Effector memory CD4-positive, alpha-beta T cell (primary cell): ENCODE results near the gene UBE2D2.
"Not testable (repeated sequence)": the region's sequence is repeated elsewhere in the genome, so short reads cannot be mapped to it uniquely, and the experiment has no call there.

ENCODE experiments used
- DNase-seq, 3 donors: peaks; one replicate each; pipeline ENCODE4 v3.0.0-alpha.2; 2020
- H3K27ac ChIP-seq: 2 replicates; pipeline ENCODE4 v1.7.0; 2013; ENCODE audit warnings: mild to moderate bottlenecking, low read length, moderate library complexity; ENCODE audit not compliant: insufficient read depth, poor library complexity, severe bottlenecking
- H3K27me3 ChIP-seq: replicated peaks from 2 replicates; pipeline ENCODE4 v1.7.0; 2013; ENCODE audit warnings: mild to moderate bottlenecking, low read length; ENCODE audit not compliant: insufficient read depth, control insufficient read depth, poor library complexity, severe bottlenecking
- H3K36me3 ChIP-seq: 2 replicates; pipeline ENCODE4 v1.7.0; 2013; ENCODE audit warnings: mild to moderate bottlenecking, low read length, moderate library complexity; ENCODE audit not compliant: control insufficient read depth, insufficient read depth
- H3K4me1 ChIP-seq: 2 replicates; pipeline ENCODE4 v1.7.0; 2013; ENCODE audit warnings: low read length, mild to moderate bottlenecking; ENCODE audit not compliant: control insufficient read depth, insufficient read depth, poor library complexity, severe bottlenecking
- H3K4me3 ChIP-seq: 2 replicates; pipeline ENCODE4 v1.7.0; 2013; ENCODE audit warnings: low read length, low read depth, mild to moderate bottlenecking; ENCODE audit not compliant: insufficient read depth, poor library complexity, severe bottlenecking
- H3K9me3 ChIP-seq: 2 replicates; pipeline ENCODE4 v1.7.0; 2013; ENCODE audit warnings: mild to moderate bottlenecking, low read length, moderate library complexity; ENCODE audit not compliant: control insufficient read depth
- total RNA-seq, 3 donors: gene quantifications; one replicate each; lab custom pipeline; 2026; lab: John Stamatoyannopoulos, UW

Gene UBE2D2
- total RNA-seq: 94.8 to 131 (median 99.9) reads per million in 3 donors

DNA sequence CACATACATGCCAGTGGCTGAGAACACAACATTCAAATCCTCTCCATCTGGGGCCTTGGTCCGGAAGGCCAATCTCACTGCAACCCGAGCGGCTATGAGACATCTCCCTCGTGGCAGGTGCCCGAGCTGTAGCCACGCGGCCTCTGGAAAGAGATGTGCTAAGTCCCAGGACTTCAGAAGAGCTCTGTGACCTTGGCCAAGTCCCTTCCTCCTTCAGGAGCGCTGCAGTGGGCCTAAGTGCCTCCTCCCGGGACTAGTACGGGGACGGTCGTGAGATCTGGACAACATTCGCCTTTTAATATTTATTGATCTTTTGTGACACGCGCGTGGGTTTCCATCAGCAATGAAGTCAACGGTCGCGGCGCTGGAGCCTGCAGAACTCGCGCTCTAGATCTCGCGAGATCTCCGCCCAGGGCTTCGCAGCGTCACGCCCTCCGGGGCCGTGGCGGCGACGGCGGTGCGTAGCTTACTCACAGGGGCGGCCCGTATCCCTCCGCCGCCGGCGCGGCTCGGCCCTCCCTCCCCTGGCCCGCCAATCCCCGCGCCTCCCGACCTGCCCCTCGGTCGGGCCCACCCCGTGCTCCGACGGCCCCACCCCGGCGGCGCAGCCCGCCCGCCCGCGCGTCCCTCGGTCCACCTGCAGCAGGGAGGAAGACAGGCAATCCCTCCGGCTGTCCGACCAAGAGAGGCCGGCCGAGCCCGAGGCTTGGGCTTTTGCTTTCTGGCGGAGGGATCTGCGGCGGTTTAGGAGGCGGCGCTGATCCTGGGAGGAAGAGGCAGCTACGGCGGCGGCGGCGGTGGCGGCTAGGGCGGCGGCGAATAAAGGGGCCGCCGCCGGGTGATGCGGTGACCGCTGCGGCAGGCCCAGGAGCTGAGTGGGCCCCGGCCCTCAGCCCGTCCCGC lies at the start of gene UBE2D2:
UBE2D2 (plus strand) TSS at position 588 of the 903 bp plus-strand sequence. CDS start 453 bp downstream, outside the sequence.
- peak within 1 kb of the TSS; percentile 91 for H3K27ac ChIP-seq

DNA sequence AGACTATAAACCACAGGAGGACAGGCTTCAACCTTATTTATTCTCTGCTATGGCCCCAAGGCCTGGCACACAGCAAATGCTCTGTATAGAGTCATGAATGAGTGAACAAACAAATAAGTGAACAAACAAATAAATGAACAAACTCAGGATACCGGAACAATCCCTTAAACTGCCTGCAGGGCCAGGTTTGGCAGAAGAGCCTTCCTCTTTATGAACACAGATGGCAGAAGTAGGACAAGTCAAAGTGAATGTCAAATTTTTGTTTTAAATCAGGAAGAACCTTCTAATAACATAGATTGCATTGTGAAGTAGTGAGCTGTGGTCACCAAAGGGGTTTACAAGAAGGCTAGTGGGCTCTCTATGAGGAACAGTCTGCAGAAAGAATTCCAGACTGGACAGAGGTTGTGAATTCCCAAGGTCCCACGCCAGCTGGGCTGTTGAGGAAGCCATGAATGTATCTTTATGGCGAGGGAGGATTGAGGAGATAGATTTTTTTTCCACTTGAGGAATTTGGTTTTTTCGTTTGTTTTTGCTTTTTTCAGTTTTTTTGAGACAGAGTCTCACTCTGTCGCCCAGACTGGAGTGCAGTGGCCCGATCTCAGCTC lies 48.3 kb upstream of the UBE2D2 start:
- Histone ChIP-seq H3K4me1 (peaks cover 5% of the 10 kb centered on the region), H3K36me3 (no peaks in the 10 kb centered on the region), H3K27ac (no peak overlapping the region), H3K4me3 (no peak overlapping the region), H3K9me3 (no peaks in the 10 kb centered on the region), H3K27me3 (no peaks in the 10 kb centered on the region)
- DNase-seq: no peak

More for the DNA sequence above, at the start of gene UBE2D2:
- Histone ChIP-seq H3K27me3 (no peaks in the 10 kb centered on the region), H3K36me3 (no peaks in the 10 kb centered on the region), H3K9me3 (no peaks in the 10 kb centered on the region), H3K4me3 (peak within 1 kb of the TSS; percentile 94), H3K4me1 (peaks cover 26% of the 10 kb centered on the region)
- DNase-seq: peak; percentile 94 to 96 (median 95)

DNA sequence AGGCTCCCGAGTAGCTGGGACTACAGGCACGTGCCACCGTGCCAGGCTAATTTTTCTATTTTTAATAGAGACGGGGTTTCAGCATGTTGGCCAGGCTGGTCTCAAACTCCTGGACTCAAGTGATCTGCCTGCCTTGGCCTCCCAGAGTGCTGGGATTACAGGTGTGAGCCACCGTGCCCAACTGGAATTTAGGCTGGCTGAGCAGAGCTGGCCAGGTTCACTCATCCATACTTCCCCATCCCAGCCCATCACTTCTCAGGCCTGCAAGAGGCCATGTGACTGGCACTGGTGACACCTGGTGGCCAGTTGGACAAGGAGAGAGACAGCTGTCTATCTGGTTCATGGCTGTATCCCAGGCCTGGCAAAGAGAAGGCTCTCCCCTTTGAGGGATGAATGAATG lies 47.7 kb upstream of the UBE2D2 start:
- H3K4me3 ChIP-seq, H3K9me3 ChIP-seq, H3K36me3 ChIP-seq, H3K27me3 ChIP-seq, H3K27ac ChIP-seq, H3K4me1 ChIP-seq: not testable (repeated sequence)
- DNase-seq: peak; percentile 56 to 71 (median 67)

DNA sequence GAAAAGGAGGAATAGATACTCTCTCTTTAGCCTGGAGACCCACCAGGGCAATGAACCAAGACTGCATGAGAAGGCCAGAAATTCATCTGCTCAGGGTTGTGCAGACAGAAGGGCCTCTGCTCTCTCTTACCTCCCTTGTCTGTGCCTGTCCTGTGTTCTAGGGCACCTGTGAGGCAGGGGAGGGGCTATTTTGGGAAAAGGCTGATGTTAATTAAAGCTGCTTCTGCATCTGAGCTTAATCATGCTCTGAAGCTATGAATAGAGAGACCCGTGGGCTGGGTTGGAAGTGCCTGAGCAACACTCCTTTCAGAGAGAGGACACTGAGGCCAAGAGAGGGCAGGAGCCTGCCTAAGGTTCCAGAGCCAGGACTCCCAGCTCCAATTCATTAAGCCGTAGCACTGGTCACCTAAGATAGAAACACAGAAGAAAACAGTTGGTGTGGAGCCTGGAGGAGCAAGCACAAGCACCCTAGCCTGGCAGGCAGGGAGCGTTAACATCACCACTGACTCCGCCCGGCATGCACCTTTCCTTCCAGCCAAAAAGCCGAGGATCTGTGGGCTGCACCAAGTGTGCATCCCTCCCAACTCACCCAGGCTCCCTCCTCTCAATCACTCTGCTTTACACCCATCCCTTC lies 47.2 kb upstream of the UBE2D2 start:
- Histone ChIP-seq H3K27ac (no peak overlapping the region), H3K4me3 (no peak overlapping the region), H3K4me1 (peaks cover 5% of the 10 kb centered on the region), H3K9me3 (no peaks in the 10 kb centered on the region), H3K27me3 (no peaks in the 10 kb centered on the region), H3K36me3 (no peaks in the 10 kb centered on the region)
- no peak for DNase-seq

DNA sequence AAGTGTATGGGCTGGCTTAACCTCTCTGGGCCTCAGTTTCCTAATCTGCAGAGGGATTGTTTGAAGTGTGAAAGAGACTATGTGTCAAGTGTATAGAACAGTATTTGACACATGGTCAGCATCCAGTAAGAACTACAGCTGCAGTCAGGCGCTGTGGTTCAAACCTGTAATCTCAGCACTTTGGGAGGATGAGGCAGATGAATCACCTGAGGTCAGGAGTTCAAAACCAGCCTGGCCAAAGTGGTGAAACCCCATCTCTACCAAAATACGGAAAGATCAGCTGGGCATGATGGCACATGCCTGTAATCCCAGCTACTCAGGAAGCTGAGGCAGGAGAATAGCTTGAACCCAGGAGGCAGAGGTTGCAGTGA lies 46.7 kb upstream of the UBE2D2 start:
- H3K27ac ChIP-seq: no peak overlapping the region
- H3K4me1 ChIP-seq: peaks cover 5% of the 10 kb centered on the region
- H3K9me3 ChIP-seq: no peaks in the 10 kb centered on the region
- no peak overlapping the region for H3K4me3 ChIP-seq
- no peaks in the 10 kb centered on the region for H3K36me3 ChIP-seq
- no peaks in the 10 kb centered on the region for H3K27me3 ChIP-seq
- DNase-seq: no peak

DNA sequence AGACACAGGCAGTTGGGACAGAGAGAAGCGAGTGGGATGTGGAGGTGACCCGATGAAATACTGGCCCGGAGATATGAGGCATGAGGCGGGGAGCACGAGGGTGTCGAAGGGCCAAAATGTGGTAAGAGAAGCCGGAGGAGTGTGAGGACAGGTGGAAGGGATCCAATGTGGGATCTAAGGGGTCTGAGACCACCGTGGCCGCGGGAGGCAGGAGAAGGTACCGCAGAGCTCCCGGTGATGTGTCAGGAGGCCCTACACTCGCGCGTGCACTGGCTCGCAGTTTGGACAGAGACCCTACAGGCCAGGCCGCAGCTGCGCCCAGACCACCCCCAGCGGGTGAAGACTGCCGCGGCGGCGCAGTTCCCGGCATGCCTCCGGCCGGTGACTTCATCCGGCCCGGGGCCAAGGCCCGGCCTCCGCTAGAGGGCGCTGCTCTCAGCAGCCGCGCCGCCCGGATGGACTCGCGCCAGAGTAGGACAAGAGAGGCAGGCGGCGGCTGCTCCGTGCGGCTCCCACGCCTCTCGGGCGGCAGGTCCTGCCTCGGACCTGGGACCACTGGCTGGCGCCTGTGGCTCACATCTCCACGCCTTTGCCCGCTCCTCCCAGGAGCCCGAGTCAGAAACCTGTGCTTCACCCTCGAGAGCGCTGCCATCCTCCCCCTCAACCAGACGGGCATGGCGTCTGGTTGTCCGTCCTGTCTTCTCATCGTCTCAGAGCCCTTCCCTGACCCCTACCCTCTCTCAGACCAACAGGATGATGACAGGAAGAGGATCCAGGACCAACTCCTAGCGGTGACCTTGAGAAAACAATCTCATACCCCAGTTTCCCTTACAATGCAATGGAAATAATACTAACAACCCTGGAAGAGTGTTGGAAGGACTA lies 43.2 kb upstream of the UBE2D2 start:
- H3K9me3 ChIP-seq: no peaks in the 10 kb centered on the region
- H3K27me3 ChIP-seq: no peaks in the 10 kb centered on the region
- peak; percentile 74 to 81 (median 75) for DNase-seq
- H3K4me3 ChIP-seq: peak overlapping the region; percentile 59
- peaks cover 5% of the 10 kb centered on the region for H3K4me1 ChIP-seq
- H3K36me3 ChIP-seq: no peaks in the 10 kb centered on the region
- peak overlapping the region; percentile 78 for H3K27ac ChIP-seq

DNA sequence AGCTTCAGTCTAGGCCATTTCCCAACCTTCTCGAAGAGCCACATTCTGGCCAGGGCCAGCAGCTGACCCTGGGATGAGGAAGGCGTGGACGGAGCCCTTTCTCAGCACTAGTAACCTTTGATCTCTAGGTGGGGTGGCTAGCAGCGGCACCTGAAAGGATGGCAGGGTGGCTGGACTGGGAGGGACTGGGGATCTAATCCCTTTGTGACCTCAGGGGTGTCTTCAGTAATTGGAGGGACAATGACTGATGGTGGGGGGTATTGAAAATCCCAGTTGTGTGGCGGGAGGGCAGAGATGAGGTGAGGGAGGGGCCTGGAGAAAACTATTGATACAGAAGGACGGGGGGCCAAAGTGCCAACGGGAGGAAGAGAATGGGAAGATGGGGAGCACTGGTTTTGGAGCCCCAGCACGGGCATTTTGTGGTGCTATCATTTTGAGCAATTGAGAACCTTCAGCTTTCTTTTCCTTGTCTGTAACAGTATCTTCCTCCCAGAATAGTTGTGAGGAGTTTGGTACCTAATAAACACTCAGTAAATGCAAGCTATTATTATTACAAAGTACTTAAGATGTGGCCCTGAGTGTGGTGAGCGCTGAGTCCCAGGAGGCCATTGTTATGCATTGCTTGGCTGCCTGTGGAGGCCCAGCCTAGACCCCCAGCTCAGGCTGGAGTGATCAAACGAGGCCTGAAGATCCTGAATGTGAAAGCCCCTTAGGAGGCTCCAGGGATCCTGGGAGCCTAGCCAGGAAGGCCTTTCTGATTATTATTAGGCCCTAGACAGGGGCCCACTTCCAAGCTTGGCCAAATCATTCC lies 37.3 kb upstream of the UBE2D2 start:
- H3K9me3 ChIP-seq: no peaks in the 10 kb centered on the region
- H3K4me3 ChIP-seq: no peak overlapping the region
- no peak for DNase-seq
- H3K36me3 ChIP-seq: no peaks in the 10 kb centered on the region
- H3K27me3 ChIP-seq: no peaks in the 10 kb centered on the region
- no peaks in the 10 kb centered on the region for H3K4me1 ChIP-seq
- H3K27ac ChIP-seq: no peak overlapping the region

DNA sequence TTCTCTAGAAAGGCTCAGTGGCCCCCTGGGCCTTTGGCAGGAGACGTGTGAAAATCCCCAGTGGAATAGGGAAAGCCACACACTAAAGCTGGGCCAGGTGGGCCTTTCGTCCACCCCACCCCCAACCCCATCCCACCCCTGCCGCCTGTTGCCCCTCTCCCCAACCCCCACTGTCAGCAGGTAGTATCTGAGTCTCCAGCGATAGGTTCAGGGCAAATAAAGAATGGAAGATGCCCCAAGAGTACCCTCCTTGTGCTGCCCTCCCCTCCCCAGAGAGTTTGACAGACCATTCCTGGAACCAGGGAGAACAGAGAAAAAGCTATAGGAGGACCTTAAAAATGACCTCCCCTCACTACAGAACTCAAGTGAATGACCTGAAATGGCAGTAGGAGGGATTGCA lies 36.7 kb upstream of the UBE2D2 start:
- no peaks in the 10 kb centered on the region for H3K4me1 ChIP-seq
- no peaks in the 10 kb centered on the region for H3K9me3 ChIP-seq
- no peak overlapping the region for H3K27ac ChIP-seq
- H3K27me3 ChIP-seq: no peaks in the 10 kb centered on the region
- no peak overlapping the region for H3K4me3 ChIP-seq
- DNase-seq: no peak
- no peaks in the 10 kb centered on the region for H3K36me3 ChIP-seq
